HEK293 (cell line): ENCODE results near the gene SRPK3.
A peak's percentile ranks its signal among the peaks of the same experiment; 100 is the strongest.

Experiments
- CTCF ChIA-PET: fragments of 350-600 bp; formaldehyde crosslinking; extraction: SDS; loops from one replicate; lab custom pipeline; 2021; ENCODE audit warnings: antibody characterized with exemption; lab: Yijun Ruan, JAX
- POLR2A ChIA-PET: fragments of 300-600 bp; formaldehyde crosslinking; extraction: SDS; loops from one replicate; lab custom pipeline; 2020; ENCODE audit warnings: antibody characterized with exemption, inconsistent platforms; lab: Yijun Ruan, JAX
- H3K27ac ChIP-seq: fragments of 200-500 bp; sonication (Bioruptor generic); 2 replicates; pipeline ENCODE4 v1.5.1; 2014; ENCODE audit warnings: low read depth, low read length, control low read depth, inconsistent platforms; ENCODE audit errors: extremely low read depth
- H3K36me3 ChIP-seq, 2 experiments: fragments of 200-500 bp in 1 of 2; sonication (Bioruptor generic) in 1 of 2; 1 replicate in 1 of 2; 2 replicates in 1 of 2; pipeline ENCODE4 v1.5.1; 2014 to 2017; ENCODE audit warnings: inconsistent platforms in 2 of 2, low read length in 2 of 2; ENCODE audit not compliant: control insufficient read depth in 2 of 2, insufficient read depth in 1 of 2
- H3K4me1 ChIP-seq: fragments of 200-500 bp; sonication (Bioruptor generic); 2 replicates; pipeline ENCODE4 v1.5.1; 2014; ENCODE audit warnings: mild to moderate bottlenecking, low read length, inconsistent platforms; ENCODE audit not compliant: control insufficient read depth, insufficient read depth
- H3K4me3 ChIP-seq: 2 replicates; pipeline ENCODE4 v1.5.1; 2011; ENCODE audit warnings: low read depth, mild to moderate bottlenecking, control low read depth, low read length, moderate library complexity
- H3K9me3 ChIP-seq: fragments of 200-500 bp; sonication (Bioruptor generic); 2 replicates; pipeline ENCODE4 v1.5.1; 2014; ENCODE audit warnings: low read depth, low read length, inconsistent platforms; ENCODE audit not compliant: control insufficient read depth, insufficient read depth
- AEBP2 ChIP-seq: fragments of 450-650 bp; formaldehyde crosslinking; IDR thresholded peaks from 2 replicates; pipeline ENCODE4 v1.5.1; 2016; ENCODE audit warnings: missing biosample characterization, missing genetic modification characterization, borderline replicate concordance
- KLF1 ChIP-seq: fragments of 450-650 bp; formaldehyde crosslinking; IDR thresholded peaks from 2 replicates; pipeline ENCODE4 v1.5.1; 2016; ENCODE audit warnings: missing biosample characterization, missing genetic modification characterization
- SP2 ChIP-seq: fragments of 450-650 bp; formaldehyde crosslinking; IDR thresholded peaks from 2 replicates; pipeline ENCODE4 v1.5.1; 2016; ENCODE audit warnings: missing biosample characterization, missing genetic modification characterization
- TRIM28 ChIP-seq: IDR thresholded peaks from 2 replicates; pipeline ENCODE4 v1.6.1; 2011; ENCODE audit warnings: low read length, control low read depth, borderline replicate concordance
- YY1 ChIP-seq: fragments of 450-650 bp; formaldehyde crosslinking; IDR thresholded peaks from 2 replicates; pipeline ENCODE4 v1.5.1; 2018; ENCODE audit warnings: missing biosample characterization, missing genetic modification characterization
- ZBTB17 ChIP-seq: fragments of 450-650 bp; formaldehyde crosslinking; IDR thresholded peaks from 2 replicates; pipeline ENCODE4 v1.5.1; 2016; ENCODE audit warnings: missing biosample characterization, missing genetic modification characterization
- ZBTB48 ChIP-seq: fragments of 450-650 bp; formaldehyde crosslinking; IDR thresholded peaks from 2 replicates; pipeline ENCODE4 v1.5.1; 2016; ENCODE audit warnings: missing biosample characterization, missing genetic modification characterization
- ZNF10 ChIP-seq: fragments of 450-650 bp; formaldehyde crosslinking; IDR thresholded peaks from 2 replicates; pipeline ENCODE4 v1.5.1; 2017; ENCODE audit warnings: missing biosample characterization, missing genetic modification characterization
- ZNF132 ChIP-seq: fragments of 450-650 bp; formaldehyde crosslinking; IDR thresholded peaks from 2 replicates; pipeline ENCODE4 v1.5.1; 2017; ENCODE audit warnings: missing biosample characterization, missing genetic modification characterization, borderline replicate concordance
- ZNF501 ChIP-seq: fragments of 450-650 bp; formaldehyde crosslinking; IDR thresholded peaks from 2 replicates; pipeline ENCODE4 v1.5.1; 2016; ENCODE audit warnings: missing biosample characterization, missing genetic modification characterization
- ZNF548 ChIP-seq: fragments of 450-650 bp; formaldehyde crosslinking; IDR thresholded peaks from 2 replicates; pipeline ENCODE4 v1.5.1; 2016; ENCODE audit warnings: missing biosample characterization, missing genetic modification characterization
- ZNF623 ChIP-seq: fragments of 450-650 bp; formaldehyde crosslinking; IDR thresholded peaks from 2 replicates; pipeline ENCODE4 v1.5.1; 2016; ENCODE audit warnings: missing biosample characterization, missing genetic modification characterization
- ZNF707 ChIP-seq: fragments of 450-650 bp; formaldehyde crosslinking; IDR thresholded peaks from 2 replicates; pipeline ENCODE4 v1.5.1; 2016; ENCODE audit warnings: missing biosample characterization, missing genetic modification characterization
- ZNF768 ChIP-seq: fragments of 450-650 bp; formaldehyde crosslinking; IDR thresholded peaks from 2 replicates; pipeline ENCODE4 v1.5.1; 2018; ENCODE audit warnings: missing biosample characterization, mild to moderate bottlenecking, missing genetic modification characterization
- ZNF777 ChIP-seq: fragments of 450-650 bp; formaldehyde crosslinking; IDR thresholded peaks from 2 replicates; pipeline ENCODE4 v1.5.1; 2017; ENCODE audit warnings: missing biosample characterization, missing genetic modification characterization, borderline replicate concordance
- ZNF791 ChIP-seq: fragments of 450-650 bp; formaldehyde crosslinking; IDR thresholded peaks from 2 replicates; pipeline ENCODE4 v1.5.1; 2016; ENCODE audit warnings: missing biosample characterization, missing genetic modification characterization
- ZSCAN4 ChIP-seq: fragments of 450-650 bp; formaldehyde crosslinking; IDR thresholded peaks from 2 replicates; pipeline ENCODE4 v1.5.1; 2017; ENCODE audit warnings: missing biosample characterization, missing genetic modification characterization
- TF ChIP-seq, protein P1 (sequence below): fragments of 450-650 bp; formaldehyde crosslinking; IDR thresholded peaks from 2 replicates; pipeline ENCODE4 v1.5.1; 2017; ENCODE audit warnings: missing biosample characterization, missing genetic modification characterization
- TF ChIP-seq, protein P2 (sequence below): fragments of 450-650 bp; formaldehyde crosslinking; IDR thresholded peaks from 2 replicates; pipeline ENCODE4 v1.5.1; 2016; ENCODE audit warnings: missing biosample characterization, missing genetic modification characterization

The SRPK3 gene

DNA sequence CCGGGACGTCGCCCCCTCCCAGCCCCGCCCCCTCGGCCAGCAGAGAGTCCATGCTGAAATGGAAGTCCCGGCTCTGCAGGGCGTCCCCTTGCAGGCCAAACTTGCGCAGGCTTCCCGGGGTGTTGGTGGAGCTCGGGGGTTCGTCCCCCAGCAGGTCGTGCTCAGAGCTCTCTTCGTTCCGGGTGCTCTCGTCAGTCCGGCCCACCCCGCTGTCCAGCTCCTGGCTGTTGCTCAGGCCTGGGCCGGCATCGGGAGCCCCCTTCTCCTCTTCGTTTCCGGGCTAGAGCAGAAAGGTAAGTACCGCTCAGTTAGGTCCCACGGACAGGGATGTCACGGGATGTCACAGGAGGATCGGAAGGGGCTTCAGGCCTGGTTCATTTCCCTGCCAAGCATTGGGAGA is 23.8 kb downstream of the SRPK3 start:
- Histone ChIP-seq H3K9me3 (no peaks in the 10 kb centered on the region), H3K4me1 (no peaks in the 10 kb centered on the region), H3K4me3 (no peak overlapping the region), H3K27ac (no peak overlapping the region), H3K36me3 (no peaks in the 10 kb centered on the region)
- CTCF ChIA-PET, result no interaction called here
- POLR2A ChIA-PET, result interaction anchor here (0.6 to 1.9 kb wide), 5 partner anchors 10 to 124 kb away, joined by 3 to 6 read pairs (median 4); partner anchors contain the start of genes IDH3G and SSR4
- TF ChIP-seq YY1 (no peak), ZNF768 (tag by site-specific recombination) (no peak), ZNF777 (no peak), ZNF707 (tag by site-specific recombination) (no peak), TRIM28 (no peak), ZNF623 (tag by site-specific recombination) (no peak), AEBP2 (tag by site-specific recombination) (no peak), ZNF10 (tag by site-specific recombination) (no peak), ZNF501 (tag by site-specific recombination) (no peak), ZNF132 (tag by site-specific recombination) (no peak), ZBTB48 (tag by site-specific recombination) (no peak), ZNF548 (tag by site-specific recombination) (no peak), ZSCAN4 (tag by site-specific recombination) (no peak)
- TF ChIP-seq, protein P1, sequence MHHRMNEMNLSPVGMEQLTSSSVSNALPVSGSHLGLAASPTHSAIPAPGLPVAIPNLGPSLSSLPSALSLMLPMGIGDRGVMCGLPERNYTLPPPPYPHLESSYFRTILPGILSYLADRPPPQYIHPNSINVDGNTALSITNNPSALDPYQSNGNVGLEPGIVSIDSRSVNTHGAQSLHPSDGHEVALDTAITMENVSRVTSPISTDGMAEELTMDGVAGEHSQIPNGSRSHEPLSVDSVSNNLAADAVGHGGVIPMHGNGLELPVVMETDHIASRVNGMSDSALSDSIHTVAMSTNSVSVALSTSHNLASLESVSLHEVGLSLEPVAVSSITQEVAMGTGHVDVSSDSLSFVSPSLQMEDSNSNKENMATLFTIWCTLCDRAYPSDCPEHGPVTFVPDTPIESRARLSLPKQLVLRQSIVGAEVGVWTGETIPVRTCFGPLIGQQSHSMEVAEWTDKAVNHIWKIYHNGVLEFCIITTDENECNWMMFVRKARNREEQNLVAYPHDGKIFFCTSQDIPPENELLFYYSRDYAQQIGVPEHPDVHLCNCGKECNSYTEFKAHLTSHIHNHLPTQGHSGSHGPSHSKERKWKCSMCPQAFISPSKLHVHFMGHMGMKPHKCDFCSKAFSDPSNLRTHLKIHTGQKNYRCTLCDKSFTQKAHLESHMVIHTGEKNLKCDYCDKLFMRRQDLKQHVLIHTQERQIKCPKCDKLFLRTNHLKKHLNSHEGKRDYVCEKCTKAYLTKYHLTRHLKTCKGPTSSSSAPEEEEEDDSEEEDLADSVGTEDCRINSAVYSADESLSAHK (tag by site-specific recombination), result no peak
- TF ChIP-seq, protein P2, sequence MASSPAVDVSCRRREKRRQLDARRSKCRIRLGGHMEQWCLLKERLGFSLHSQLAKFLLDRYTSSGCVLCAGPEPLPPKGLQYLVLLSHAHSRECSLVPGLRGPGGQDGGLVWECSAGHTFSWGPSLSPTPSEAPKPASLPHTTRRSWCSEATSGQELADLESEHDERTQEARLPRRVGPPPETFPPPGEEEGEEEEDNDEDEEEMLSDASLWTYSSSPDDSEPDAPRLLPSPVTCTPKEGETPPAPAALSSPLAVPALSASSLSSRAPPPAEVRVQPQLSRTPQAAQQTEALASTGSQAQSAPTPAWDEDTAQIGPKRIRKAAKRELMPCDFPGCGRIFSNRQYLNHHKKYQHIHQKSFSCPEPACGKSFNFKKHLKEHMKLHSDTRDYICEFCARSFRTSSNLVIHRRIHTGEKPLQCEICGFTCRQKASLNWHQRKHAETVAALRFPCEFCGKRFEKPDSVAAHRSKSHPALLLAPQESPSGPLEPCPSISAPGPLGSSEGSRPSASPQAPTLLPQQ (tag by site-specific recombination), result no peak

DNA sequence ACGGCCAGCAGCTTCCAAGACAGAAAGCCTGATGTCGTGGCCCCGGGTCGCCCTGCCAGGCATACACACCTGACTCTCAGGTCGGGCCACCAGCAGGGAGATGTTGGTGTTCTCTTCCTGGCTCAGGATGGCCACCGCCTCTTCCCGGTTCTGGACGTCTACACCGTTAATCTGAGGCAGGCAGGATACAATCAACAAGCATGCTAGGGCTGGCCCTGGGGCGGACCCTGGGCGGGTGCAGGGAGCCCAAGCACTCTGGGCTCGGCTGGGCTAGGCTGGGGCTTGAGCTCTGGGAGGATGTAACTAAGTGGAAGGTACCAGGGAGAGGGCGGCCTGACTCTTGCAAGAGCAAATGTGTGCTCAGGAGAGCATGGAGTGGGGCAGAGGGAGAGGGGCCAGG is 24.6 kb downstream of the SRPK3 start:
- Histone ChIP-seq H3K36me3 (no peaks in the 10 kb centered on the region), H3K4me3 (no peak overlapping the region), H3K27ac (no peak overlapping the region), H3K4me1 (no peaks in the 10 kb centered on the region), H3K9me3 (no peaks in the 10 kb centered on the region)
- POLR2A ChIA-PET, result interaction anchor here (1.9 kb wide), 1 partner anchor 11 kb away, joined by 6 read pairs; the partner anchor contains the start of genes IDH3G and SSR4
- TF ChIP-seq ZBTB17 (tag by site-specific recombination) (peak; percentile 72), SP2 (tag by site-specific recombination) (0 out of 2 replicates have a peak, but pooled peaks have one; percentile 8), KLF1 (tag by site-specific recombination) (0 out of 2 replicates have a peak, but pooled peaks have one; percentile 15), ZNF791 (no peak)
- TF ChIP-seq, all 188 proteins: peak for 3
- CTCF ChIA-PET, result no interaction called here
